ENCODE measurements around the gene ECHDC3. TPM values are rescaled to one million over a fixed set of nuclear protein-coding genes. Genes with fewer than 3 reads are reported as not detected.

Gene ECHDC3
- total RNA-seq, 1 experiment from 2014 or later: 13.0 TPM

DNA sequence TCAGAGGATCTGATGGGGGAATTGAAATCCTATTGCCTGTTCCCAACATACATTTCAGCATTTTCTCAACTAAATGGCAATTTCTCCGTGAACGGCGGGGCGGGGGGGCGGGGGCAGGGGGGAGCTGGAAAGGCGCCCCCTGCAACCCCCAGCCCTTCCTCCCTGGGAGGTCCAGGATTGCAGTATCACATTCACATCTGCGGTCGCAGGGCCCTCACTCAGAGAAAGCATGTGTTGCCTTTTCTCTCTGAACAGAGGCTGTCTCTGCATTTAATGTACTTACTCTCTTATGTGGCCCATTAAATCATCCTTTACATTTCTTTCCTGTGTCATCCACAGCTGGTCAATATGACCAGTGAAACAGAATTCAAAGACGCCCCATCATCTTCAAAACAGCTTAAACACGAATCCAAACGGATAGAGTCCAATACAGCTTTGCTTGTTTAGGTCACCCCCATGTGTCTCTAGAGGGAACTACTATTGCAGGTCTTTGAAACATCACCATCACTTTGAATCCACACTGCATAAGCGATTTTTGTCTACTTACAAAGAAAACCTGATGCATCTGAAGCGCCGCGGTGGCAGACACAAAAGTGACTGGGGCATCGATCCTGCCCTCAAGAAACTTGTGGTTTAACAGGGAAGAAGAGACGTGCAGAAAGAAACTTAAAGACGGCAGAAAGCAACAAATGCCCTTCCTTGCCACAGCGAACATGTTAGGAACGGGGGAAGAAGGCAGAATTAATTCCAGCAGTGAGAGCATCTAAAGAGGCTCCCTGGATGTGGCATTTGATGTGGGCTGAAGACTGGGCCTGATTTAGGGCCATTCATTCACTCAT lies 17.0 kb upstream of the ECHDC3 start:
- no TSS peak for BruUV-seq (replicated peaks)
- H2AFZ ChIP-seq (ENCODE audit: low read depth, low read length, poor library complexity, severe bottlenecking): peak overlapping the region; percentile 14

More for the DNA sequence above, 17.0 kb upstream of the ECHDC3 start:
- Histone ChIP-seq H3K4me2 (ENCODE audit: low read length) (peak overlapping the region; percentile 2; the same call in 1 of the 2 replicates), H3K9ac (ENCODE audit: low read length) (no peak overlapping the region), H3K79me2 (ENCODE audit: insufficient read depth, low read length) (no peaks in the 10 kb centered on the region), H4K20me1 (ENCODE audit: insufficient read depth) (no peaks in the 10 kb centered on the region), H3K9me3 (ENCODE audit: control insufficient read depth in 1 of 2, insufficient read depth in 1 of 2, low read depth in 1 of 2, low read length in 2 of 2) (peaks cover 0 to 2% of the 10 kb centered on the region in 2 experiments; a peak in 2 of 4 replicates), H3K9me2 (ENCODE audit: insufficient read depth) (no peaks in the 10 kb centered on the region), H3K27ac (ENCODE audit: low read depth, low read length) (no peak overlapping the region), H3K27me3 (ENCODE audit: insufficient read depth, low read length) (no peaks in the 10 kb centered on the region), H3K4me1 (ENCODE audit: control insufficient read depth in 1 of 2, insufficient read depth in 2 of 2, low read length in 2 of 2) (no peaks in the 10 kb centered on the region), H3K36me3 (ENCODE audit: control insufficient read depth in 1 of 2, insufficient read depth in 2 of 2, low read length in 2 of 2) (no peaks in the 10 kb centered on the region), H3K4me3 (replicated peaks in 1 of 2; ENCODE audit: low read depth in 1 of 2, low read length in 2 of 2) (no peak overlapping the region)
- DNase-seq (ENCODE audit: low read depth, low spot score) (peak; percentile 56), ATAC-seq (peak; percentile 97)
- POLR2A ChIA-PET: no interaction called here
- CTCF ChIA-PET: interaction anchor here (0.6 to 3.9 kb wide), 8 partner anchors 137 to 301 kb away, joined by 3 to 39 read pairs (median 4); no protein-coding TSS in a partner anchor
- TF ChIP-seq CEBPB (IDR thresholded peaks at IDR 0.05; ENCODE audit: low read depth) (no peak), CTCF (IDR thresholded peaks at IDR 0.05 in 2 of 3, conservative IDR thresholded peaks at IDR 0.05 in 1 of 3; ENCODE audit: borderline replicate concordance in 1 of 3, insufficient read depth in 1 of 3, low read depth in 2 of 3, low read length in 2 of 3) (peak; percentile 77 to 84 (median 80)), POLR2AphosphoS5 (IDR thresholded peaks at IDR 0.05; ENCODE audit: low read depth, low read length) (no peak), EZH2phosphoT487 (IDR thresholded peaks at IDR 0.05; ENCODE audit: borderline replicate concordance) (no peak), CBX3 (IDR thresholded peaks at IDR 0.05; ENCODE audit: low read depth) (peak; percentile 20; the same call in 1 of the 2 replicates), SP1 (IDR thresholded peaks at IDR 0.05; ENCODE audit: low read depth) (no peak), EZH2 (IDR thresholded peaks at IDR 0.05) (no peak), EGR1 (IDR thresholded peaks at IDR 0.05; ENCODE audit: low read depth) (no peak), RAD21 (IDR thresholded peaks at IDR 0.05; ENCODE audit: low read depth) (peak; percentile 95), ELF1 (IDR thresholded peaks at IDR 0.05; ENCODE audit: borderline replicate concordance, low read depth) (no peak), ATF3 (IDR thresholded peaks at IDR 0.05) (no peak), REST (IDR thresholded peaks at IDR 0.05; ENCODE audit: low read depth) (no peak), YY1 (IDR thresholded peaks at IDR 0.05; ENCODE audit: extremely low read depth, insufficient replicate concordance, low read depth, low read length) (peak; percentile 43)
- TF ChIP-seq, protein P1, sequence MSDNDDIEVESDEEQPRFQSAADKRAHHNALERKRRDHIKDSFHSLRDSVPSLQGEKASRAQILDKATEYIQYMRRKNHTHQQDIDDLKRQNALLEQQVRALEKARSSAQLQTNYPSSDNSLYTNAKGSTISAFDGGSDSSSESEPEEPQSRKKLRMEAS (IDR thresholded peaks at IDR 0.05): no peak
- intact Hi-C loops (cut with micrococcal nuclease): loop anchor here (1.0 kb wide), 1 partner anchor 210 kb away; no protein-coding TSS in a partner anchor
- RAD21 ChIA-PET (ENCODE audit: low non-redundant PET in 1 of 2, low total read pairs in 2 of 2, uncharacterized antibody in 2 of 2, unreplicated experiment in 2 of 2): interaction anchor here (0.6 to 0.9 kb wide), 5 partner anchors 181 to 210 kb away, joined by 3 to 5 read pairs (median 3); no protein-coding TSS in a partner anchor
